Osteocyte (in vitro differentiated cells): Measurements from ENCODE around the gene MAGOH. TPM values are rescaled to one million over a fixed set of nuclear protein-coding genes. Genes with fewer than 3 reads are reported as not detected.

Experiments
- DNase-seq: peaks from one replicate; pipeline ENCODE4 v3.0.0; 2021; ENCODE audit warnings: mixed read lengths; ENCODE audit not compliant: unreplicated experiment; ENCODE audit errors: extremely low spot score
- H3K27ac Mint-ChIP-seq: one replicate; pipeline ENCODE4 v1.8.0; 2021; ENCODE audit warnings: mild to moderate bottlenecking, mixed read lengths; ENCODE audit not compliant: unreplicated experiment
- H3K27me3 Mint-ChIP-seq: one replicate; pipeline ENCODE4 v1.8.0; 2021; ENCODE audit warnings: mixed read lengths; ENCODE audit not compliant: unreplicated experiment
- H3K36me3 Mint-ChIP-seq: one replicate; pipeline ENCODE4 v1.8.0; 2021; ENCODE audit warnings: mixed read lengths; ENCODE audit not compliant: unreplicated experiment
- H3K4me1 Mint-ChIP-seq: one replicate; pipeline ENCODE4 v1.8.0; 2021; ENCODE audit warnings: mixed read lengths; ENCODE audit not compliant: unreplicated experiment
- H3K4me3 Mint-ChIP-seq: one replicate; pipeline ENCODE4 v1.8.0; 2021; ENCODE audit warnings: mild to moderate bottlenecking, moderate library complexity, mixed read lengths; ENCODE audit not compliant: unreplicated experiment
- H3K9me3 Mint-ChIP-seq: one replicate; pipeline ENCODE4 v1.8.0; 2021; ENCODE audit warnings: mixed read lengths; ENCODE audit not compliant: unreplicated experiment
- total RNA-seq: library from RNA; stranded (reverse); gene quantifications from 2 replicates; pipeline ENCODE4 v1.2.1, GENCODE V29; 2021
- TF ChIP-seq, protein P1 (sequence below): fragments of 200-600 bp; sonication (generic); IDR thresholded peaks from 2 replicates; pipeline ENCODE4 v1.5.0; 2021; ENCODE audit warnings: antibody characterized with exemption, mild to moderate bottlenecking, moderate library complexity

MAGOH gene
- total RNA-seq, 1 donor from 2014 or later = 37.7 TPM

DNA sequence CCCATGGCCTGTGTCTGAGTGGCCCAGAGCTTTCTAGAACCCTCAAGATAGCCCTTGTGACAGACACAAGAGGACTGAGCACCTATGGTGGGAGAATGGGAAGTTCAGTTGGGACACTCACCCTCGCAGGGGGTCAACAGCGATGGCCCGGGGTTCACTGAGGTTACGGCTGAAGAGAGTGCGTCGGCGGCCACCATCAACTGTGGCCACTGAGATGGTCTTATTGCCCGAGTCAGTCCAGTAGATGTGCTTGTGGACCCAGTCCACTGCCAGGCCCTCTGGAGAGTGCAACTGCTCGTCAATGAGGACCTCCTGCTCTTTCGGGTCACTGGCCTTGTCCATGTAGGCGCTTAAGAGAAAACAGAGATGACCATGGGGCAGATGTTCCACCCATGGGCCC, 25.7 kb upstream of the MAGOH start:
- H3K4me3 Mint-ChIP-seq = no peak overlapping the region
- TF ChIP-seq, protein P1, sequence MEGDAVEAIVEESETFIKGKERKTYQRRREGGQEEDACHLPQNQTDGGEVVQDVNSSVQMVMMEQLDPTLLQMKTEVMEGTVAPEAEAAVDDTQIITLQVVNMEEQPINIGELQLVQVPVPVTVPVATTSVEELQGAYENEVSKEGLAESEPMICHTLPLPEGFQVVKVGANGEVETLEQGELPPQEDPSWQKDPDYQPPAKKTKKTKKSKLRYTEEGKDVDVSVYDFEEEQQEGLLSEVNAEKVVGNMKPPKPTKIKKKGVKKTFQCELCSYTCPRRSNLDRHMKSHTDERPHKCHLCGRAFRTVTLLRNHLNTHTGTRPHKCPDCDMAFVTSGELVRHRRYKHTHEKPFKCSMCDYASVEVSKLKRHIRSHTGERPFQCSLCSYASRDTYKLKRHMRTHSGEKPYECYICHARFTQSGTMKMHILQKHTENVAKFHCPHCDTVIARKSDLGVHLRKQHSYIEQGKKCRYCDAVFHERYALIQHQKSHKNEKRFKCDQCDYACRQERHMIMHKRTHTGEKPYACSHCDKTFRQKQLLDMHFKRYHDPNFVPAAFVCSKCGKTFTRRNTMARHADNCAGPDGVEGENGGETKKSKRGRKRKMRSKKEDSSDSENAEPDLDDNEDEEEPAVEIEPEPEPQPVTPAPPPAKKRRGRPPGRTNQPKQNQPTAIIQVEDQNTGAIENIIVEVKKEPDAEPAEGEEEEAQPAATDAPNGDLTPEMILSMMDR = no peak

GRCh38 chr1:53262000-53262399, 23.7 kb upstream of the MAGOH start:
- Mint-ChIP-seq H3K4me1 (no peaks in the 10 kb centered on the region), H3K27me3 (no peaks in the 10 kb centered on the region), H3K4me3 (no peak overlapping the region), H3K27ac (no peak overlapping the region), H3K36me3 (peaks cover 3% of the 10 kb centered on the region), H3K9me3 (no peaks in the 10 kb centered on the region)
- no peak for DNase-seq
- TF ChIP-seq, protein P1 = no peak

More for the DNA sequence above, 25.7 kb upstream of the MAGOH start:
- Mint-ChIP-seq H3K4me1 (no peaks in the 10 kb centered on the region), H3K27ac (no peak overlapping the region), H3K36me3 (peaks cover 3% of the 10 kb centered on the region), H3K9me3 (no peaks in the 10 kb centered on the region), H3K27me3 (no peaks in the 10 kb centered on the region)
- no peak for DNase-seq

- H3K36me3 Mint-ChIP-seq = peaks cover 3% of the 10 kb centered on the region
- H3K27ac Mint-ChIP-seq = no peak overlapping the region
- H3K4me3 Mint-ChIP-seq = no peak overlapping the region
- H3K4me1 Mint-ChIP-seq = no peaks in the 10 kb centered on the region
- no peak for DNase-seq
- TF ChIP-seq, protein P1 = no peak
- no peaks in the 10 kb centered on the region for H3K9me3 Mint-ChIP-seq
- no peaks in the 10 kb centered on the region for H3K27me3 Mint-ChIP-seq
Observed at GRCh38 chr1:53260631-53261247, 22.4 kb upstream of the MAGOH start.

DNA sequence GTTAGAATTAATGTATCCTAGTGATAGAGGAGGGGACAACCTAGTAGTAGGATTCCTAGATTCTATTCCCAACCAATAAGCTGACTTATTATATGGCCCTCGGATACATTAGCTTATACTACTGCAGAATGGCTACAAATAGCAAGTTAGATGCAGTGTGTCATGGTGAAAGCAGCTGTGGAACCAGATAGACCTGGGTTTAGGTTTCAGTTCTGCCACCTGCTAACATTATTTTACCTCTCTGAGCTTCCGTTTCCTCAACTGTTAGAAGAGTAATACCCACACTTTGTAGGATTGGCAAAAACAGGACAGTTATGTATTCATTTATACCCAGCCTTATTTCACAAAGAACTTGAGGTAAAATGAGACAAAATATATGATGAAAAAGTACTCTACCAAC, 21.6 kb upstream of the MAGOH start:
- Mint-ChIP-seq H3K9me3 (no peaks in the 10 kb centered on the region), H3K27ac (no peak overlapping the region), H3K36me3 (peaks cover 3% of the 10 kb centered on the region), H3K4me1 (no peaks in the 10 kb centered on the region), H3K27me3 (no peaks in the 10 kb centered on the region), H3K4me3 (no peak overlapping the region)
- TF ChIP-seq, protein P1 = no peak
- DNase-seq = no peak

DNA sequence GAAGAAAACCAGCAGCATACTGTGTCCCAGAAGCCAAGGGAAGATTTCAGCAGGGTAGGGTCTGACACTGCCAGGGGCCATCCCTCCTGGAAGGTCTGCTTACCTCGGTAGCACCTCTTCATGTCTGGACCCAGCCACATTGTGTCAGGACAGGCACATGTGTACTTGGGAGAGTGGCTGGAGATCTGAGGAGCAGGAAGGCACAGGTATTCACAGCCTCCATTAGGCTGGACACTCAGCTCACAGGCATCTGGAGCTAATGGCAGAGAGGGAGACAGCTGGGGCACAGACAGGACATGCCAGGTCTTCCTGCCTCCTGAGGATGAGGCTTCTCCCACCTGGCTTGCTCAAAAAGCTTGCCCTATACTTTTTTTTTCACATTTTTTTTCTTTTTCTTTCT, 19.9 kb upstream of the MAGOH start:
- H3K27me3 Mint-ChIP-seq = no peaks in the 10 kb centered on the region
- no peaks in the 10 kb centered on the region for H3K36me3 Mint-ChIP-seq
- H3K4me1 Mint-ChIP-seq = no peaks in the 10 kb centered on the region
- no peak for DNase-seq
- TF ChIP-seq, protein P1 = no peak
- H3K27ac Mint-ChIP-seq = no peak overlapping the region
- no peak overlapping the region for H3K4me3 Mint-ChIP-seq
- no peaks in the 10 kb centered on the region for H3K9me3 Mint-ChIP-seq
